ENCODE measurements around the gene MS4A10.
"Not testable (repeated sequence)": the region's sequence is repeated elsewhere in the genome, so short reads cannot be mapped to it uniquely, and the experiment has no call there.

Gene MS4A10

DNA sequence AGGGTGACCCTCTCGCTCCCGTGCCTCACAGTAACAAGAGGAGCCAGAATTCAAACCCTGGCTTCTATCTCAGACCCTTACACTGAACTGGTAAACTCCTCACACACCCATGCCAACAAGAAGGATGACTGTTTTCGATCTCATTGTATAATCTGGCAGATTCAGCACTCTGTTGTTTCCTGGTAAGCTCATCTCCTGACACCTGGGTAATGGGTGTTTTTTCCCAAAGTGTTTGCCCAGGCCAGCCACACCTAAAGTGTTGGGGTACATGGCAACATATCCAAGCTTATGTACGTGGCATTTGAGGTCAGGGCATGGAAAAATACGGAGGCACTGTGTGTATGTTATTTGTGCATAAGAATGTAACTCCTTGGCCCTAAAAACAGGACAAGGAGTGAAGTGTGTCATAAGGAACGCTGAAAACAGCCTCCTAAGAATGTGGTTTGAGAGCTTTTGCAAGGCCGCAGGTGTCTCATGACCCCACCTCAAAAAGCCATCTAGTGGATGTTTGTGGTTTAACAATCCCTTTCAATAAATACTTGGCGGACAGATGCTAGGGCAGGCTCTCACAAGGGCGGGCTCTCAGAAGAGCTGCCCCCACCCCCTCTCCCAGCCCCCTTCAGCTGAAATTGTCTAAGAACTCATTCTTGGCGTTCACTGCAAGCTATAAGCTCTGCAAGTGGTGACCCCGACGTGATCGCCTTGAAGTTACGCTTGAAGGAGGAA lies 28.7 kb upstream of the MS4A10 start, which contains the start of gene MS4A15:
MS4A15 (plus strand) TSS at position 561 of the 726 bp plus-strand sequence. CDS start 6,867 bp downstream, outside the sequence.
- H3K4me1 ChIP-seq (ENCODE audit: insufficient read depth, low read length): no peaks in the 10 kb centered on the region
- H3K9me3 ChIP-seq (ENCODE audit: insufficient read depth, low read depth, low read length): no peaks in the 10 kb centered on the region
- H3K27ac ChIP-seq (ENCODE audit: low read depth, low read length): no peak within 1 kb of the TSS
- no peaks in the 10 kb centered on the region for H3K36me3 ChIP-seq (ENCODE audit: insufficient read depth, low read length)
- no peak within 1 kb of the TSS for H3K9ac ChIP-seq (ENCODE audit: low read depth, low read length)
- WGBS: 67% methylated on average over 14 of the region's 14 CpGs
- no peak within 1 kb of the TSS for H3K4me3 ChIP-seq (ENCODE audit: low read length)
- no peaks in the 10 kb centered on the region for H3K27me3 ChIP-seq (ENCODE audit: insufficient read depth, low read length)

DNA sequence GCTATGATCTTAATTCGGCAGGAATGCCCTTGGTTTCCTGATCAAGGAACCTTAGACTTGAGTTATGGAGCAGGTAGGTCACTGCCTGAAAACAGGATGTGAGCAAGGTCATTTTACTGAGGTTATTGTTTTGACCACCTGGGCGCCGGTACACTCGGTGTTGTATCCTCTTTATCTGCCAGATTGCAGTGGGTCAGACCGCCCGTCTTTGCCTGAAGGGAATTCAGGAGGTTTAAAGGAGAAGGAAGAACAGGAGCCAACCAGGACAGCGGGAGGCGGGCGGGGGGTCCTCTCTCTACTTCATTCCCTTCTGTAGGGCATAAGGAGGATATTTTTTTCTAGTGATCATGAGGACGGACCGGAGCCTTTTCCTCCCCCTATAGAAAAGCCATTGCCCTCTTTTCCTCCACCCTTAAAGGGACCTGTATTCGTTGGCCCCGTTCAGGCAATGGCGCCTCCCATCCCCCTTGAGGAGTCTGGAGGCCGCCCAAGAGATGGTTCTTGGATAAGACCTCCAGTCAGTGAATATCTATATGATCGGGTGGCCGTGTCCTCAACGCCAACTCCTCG lies 27.8 kb upstream of the MS4A10 start:
- Histone ChIP-seq H3K4me3 (ENCODE audit: low read length) (no peak overlapping the region), H3K27ac (ENCODE audit: low read depth, low read length) (no peak overlapping the region), H3K36me3 (ENCODE audit: insufficient read depth, low read length) (no peaks in the 10 kb centered on the region), H3K27me3 (ENCODE audit: insufficient read depth, low read length) (no peaks in the 10 kb centered on the region), H3K9me3 (ENCODE audit: insufficient read depth, low read depth, low read length) (no peaks in the 10 kb centered on the region), H3K9ac (ENCODE audit: low read depth, low read length) (no peak overlapping the region), H3K4me1 (ENCODE audit: insufficient read depth, low read length) (no peaks in the 10 kb centered on the region)
- 94% methylated on average over 16 of the region's 19 CpGs for WGBS

DNA sequence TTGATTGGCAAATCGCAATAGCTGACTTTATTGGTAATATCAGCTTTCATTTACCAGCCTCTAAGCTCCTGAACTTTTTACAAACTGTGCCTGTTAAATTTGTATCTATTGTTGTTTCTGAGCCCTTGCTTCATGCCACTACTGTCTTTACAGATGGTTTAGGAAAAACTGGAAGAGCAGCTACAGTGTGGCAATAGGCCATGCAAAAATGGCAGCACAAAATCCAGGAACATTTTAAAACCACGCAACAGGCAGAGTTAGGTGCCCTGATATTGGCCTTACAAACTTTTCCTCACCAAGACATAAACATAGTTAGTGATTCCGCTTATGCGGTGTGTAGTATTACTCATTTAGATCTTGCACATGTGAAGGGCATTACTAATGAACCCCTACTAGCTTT lies 26.5 kb upstream of the MS4A10 start:
- not testable (repeated sequence) for H3K4me3 ChIP-seq (ENCODE audit: low read length); H3K27ac ChIP-seq (ENCODE audit: low read depth, low read length); H3K36me3 ChIP-seq (ENCODE audit: insufficient read depth, low read length); H3K4me1 ChIP-seq (ENCODE audit: insufficient read depth, low read length); H3K27me3 ChIP-seq (ENCODE audit: insufficient read depth, low read length); H3K9me3 ChIP-seq (ENCODE audit: insufficient read depth, low read depth, low read length); H3K9ac ChIP-seq (ENCODE audit: low read depth, low read length)
- WGBS: 97% methylated on average over 4 of the region's 4 CpGs

DNA sequence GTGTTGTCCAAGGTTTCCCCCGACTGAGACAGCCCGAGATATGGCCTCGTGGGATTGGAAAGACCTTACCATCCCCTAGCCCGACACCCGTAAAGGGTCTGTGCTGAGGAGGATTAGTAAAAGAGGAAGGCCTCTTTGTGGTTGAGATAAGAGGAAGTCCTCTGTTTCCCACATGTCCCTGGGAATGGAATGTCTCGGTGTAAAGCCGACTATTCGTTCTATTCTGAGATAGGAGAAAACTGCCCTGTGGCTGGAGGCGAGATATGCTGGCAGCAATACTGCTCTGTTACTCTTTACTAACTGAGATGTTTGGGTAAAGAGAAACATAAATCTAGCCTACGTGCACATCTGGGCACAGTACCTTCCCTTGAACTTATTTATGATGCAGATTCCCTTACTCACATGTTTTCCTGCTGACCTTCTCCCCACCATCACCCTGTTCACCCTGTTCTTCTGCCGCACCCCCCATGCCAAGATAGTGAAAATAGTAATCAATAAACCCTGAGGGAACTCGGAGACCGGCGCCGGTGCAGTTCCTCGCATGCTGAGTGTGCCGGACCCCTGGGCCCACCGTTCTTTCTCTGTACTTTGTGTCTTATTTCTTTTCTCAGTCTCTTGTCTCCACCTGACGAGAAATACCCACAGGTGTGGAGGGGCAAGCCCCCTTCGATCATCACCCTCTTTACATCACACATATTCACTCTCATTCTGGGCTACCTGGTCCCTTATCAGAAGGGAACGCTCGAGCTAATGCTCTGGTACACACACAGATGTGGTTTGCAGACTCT lies 25.5 kb upstream of the MS4A10 start:
- H3K27ac ChIP-seq (ENCODE audit: low read depth, low read length); H3K9ac ChIP-seq (ENCODE audit: low read depth, low read length); H3K27me3 ChIP-seq (ENCODE audit: insufficient read depth, low read length); H3K4me3 ChIP-seq (ENCODE audit: low read length); H3K36me3 ChIP-seq (ENCODE audit: insufficient read depth, low read length); H3K4me1 ChIP-seq (ENCODE audit: insufficient read depth, low read length); H3K9me3 ChIP-seq (ENCODE audit: insufficient read depth, low read depth, low read length): not testable (repeated sequence)
- WGBS: 92% methylated on average over 22 of the region's 22 CpGs

DNA sequence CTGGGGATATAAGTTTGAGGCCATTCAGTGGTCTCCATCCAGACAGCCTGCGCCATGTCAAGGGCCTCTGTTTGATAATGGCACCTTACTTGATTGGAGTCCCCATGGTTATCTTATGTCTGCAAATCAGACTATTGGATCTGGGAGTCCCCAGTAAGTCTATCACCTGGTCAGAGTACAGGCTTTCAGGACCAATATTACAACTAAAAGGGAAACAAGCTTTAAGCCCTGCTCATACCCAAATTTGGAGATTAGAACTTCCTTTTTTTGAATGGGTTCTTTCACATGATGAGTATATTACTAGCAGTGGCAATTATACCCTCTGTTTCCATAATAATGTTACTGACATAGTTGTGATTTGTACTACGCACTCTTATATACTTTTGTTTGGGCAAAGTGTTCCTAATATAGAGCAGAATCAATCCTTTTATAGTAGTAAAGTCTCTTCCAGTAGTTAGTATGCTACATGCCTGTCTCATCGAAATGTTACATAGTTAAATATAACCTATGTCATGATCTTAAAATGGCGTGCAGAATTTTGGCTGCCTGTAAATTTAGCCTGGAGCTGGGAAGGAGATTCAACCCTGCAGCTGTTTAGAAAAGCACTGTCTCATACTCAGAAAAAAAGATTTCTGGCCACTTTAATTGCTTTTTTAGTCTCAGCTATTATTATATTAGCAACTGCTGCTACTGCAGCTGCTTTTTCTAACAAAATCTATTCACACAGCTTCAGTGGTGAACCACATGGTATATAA lies 23.5 kb upstream of the MS4A10 start:
- H3K9ac ChIP-seq (ENCODE audit: low read depth, low read length): no peak overlapping the region
- no peaks in the 10 kb centered on the region for H3K36me3 ChIP-seq (ENCODE audit: insufficient read depth, low read length)
- no peaks in the 10 kb centered on the region for H3K4me1 ChIP-seq (ENCODE audit: insufficient read depth, low read length)
- H3K4me3 ChIP-seq (ENCODE audit: low read length): no peak overlapping the region
- H3K9me3 ChIP-seq (ENCODE audit: insufficient read depth, low read depth, low read length): no peaks in the 10 kb centered on the region
- no peaks in the 10 kb centered on the region for H3K27me3 ChIP-seq (ENCODE audit: insufficient read depth, low read length)
- H3K27ac ChIP-seq (ENCODE audit: low read depth, low read length): no peak overlapping the region
- 98% methylated on average over 2 of the region's 4 CpGs for WGBS

- WGBS: 64% methylated on average over 11 of the region's 11 CpGs
- H3K4me3 ChIP-seq (ENCODE audit: low read length): no peak overlapping the region
- no peak overlapping the region for H3K27ac ChIP-seq (ENCODE audit: low read depth, low read length)
- no peak overlapping the region for H3K9ac ChIP-seq (ENCODE audit: low read depth, low read length)
- H3K27me3 ChIP-seq (ENCODE audit: insufficient read depth, low read length): 0 out of 2 replicates have a peak, but pooled peaks cover 3% of the 10 kb centered on the region
- H3K36me3 ChIP-seq (ENCODE audit: insufficient read depth, low read length): no peaks in the 10 kb centered on the region
- no peaks in the 10 kb centered on the region for H3K9me3 ChIP-seq (ENCODE audit: insufficient read depth, low read depth, low read length)
- H3K4me1 ChIP-seq (ENCODE audit: insufficient read depth, low read length): no peaks in the 10 kb centered on the region
Observed at GRCh38 chr11:60762851-60763691, 22.1 kb upstream of the MS4A10 start.

- H3K36me3 ChIP-seq (ENCODE audit: insufficient read depth, low read length): no peaks in the 10 kb centered on the region
- 0 out of 2 replicates have a peak, but pooled peaks cover 3% of the 10 kb centered on the region for H3K27me3 ChIP-seq (ENCODE audit: insufficient read depth, low read length)
- no peaks in the 10 kb centered on the region for H3K4me1 ChIP-seq (ENCODE audit: insufficient read depth, low read length)
- no peak overlapping the region for H3K9ac ChIP-seq (ENCODE audit: low read depth, low read length)
- H3K4me3 ChIP-seq (ENCODE audit: low read length): no peak overlapping the region
- no peaks in the 10 kb centered on the region for H3K9me3 ChIP-seq (ENCODE audit: insufficient read depth, low read depth, low read length)
- H3K27ac ChIP-seq (ENCODE audit: low read depth, low read length): no peak overlapping the region
- 92% methylated on average over 11 of the region's 11 CpGs for WGBS
Observed at GRCh38 chr11:60763692-60764369, 21.3 kb upstream of the MS4A10 start.

GRCh38 chr11:60764879-60765278 lies 20.3 kb upstream of the MS4A10 start:
- 89% methylated on average over 1 of the region's 1 CpG for WGBS
- Histone ChIP-seq H3K27me3 (ENCODE audit: insufficient read depth, low read length) (0 out of 2 replicates have a peak, but pooled peaks cover 3% of the 10 kb centered on the region), H3K36me3 (ENCODE audit: insufficient read depth, low read length) (no peaks in the 10 kb centered on the region), H3K9me3 (ENCODE audit: insufficient read depth, low read depth, low read length) (no peaks in the 10 kb centered on the region), H3K27ac (ENCODE audit: low read depth, low read length) (no peak overlapping the region), H3K4me3 (ENCODE audit: low read length) (no peak overlapping the region), H3K9ac (ENCODE audit: low read depth, low read length) (no peak overlapping the region), H3K4me1 (ENCODE audit: insufficient read depth, low read length) (no peaks in the 10 kb centered on the region)

GRCh38 chr11:60765355-60765754 lies 19.8 kb upstream of the MS4A10 start:
- WGBS: 96% methylated on average over 5 of the region's 5 CpGs

DNA sequence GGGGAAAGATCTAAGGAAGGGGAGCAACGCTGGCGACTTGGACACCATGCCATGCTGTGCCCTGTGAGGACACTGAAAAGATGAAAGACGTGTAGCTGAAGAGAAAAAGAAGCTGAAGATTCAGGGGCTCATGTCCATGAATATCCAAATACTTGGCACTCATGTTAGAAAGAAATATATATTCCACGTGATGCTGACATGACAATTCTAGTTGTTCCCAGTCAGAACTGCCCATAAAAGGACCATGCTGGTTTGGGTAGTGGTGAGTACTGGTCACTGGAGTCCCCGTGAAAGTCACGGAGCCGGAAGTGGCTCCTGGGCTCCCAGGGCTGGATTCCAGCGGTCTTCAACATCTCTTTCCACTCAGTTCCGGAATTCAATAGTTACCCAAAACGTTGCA lies 18.6 kb upstream of the MS4A10 start:
- H3K27me3 ChIP-seq (ENCODE audit: insufficient read depth, low read length): 0 out of 2 replicates have a peak, but pooled peaks cover 3% of the 10 kb centered on the region

More at GRCh38 chr11:60765355-60765754, 19.8 kb upstream of the MS4A10 start:
- no peak overlapping the region for H3K27ac ChIP-seq (ENCODE audit: low read depth, low read length)
- H3K9ac ChIP-seq (ENCODE audit: low read depth, low read length): no peak overlapping the region
- H3K36me3 ChIP-seq (ENCODE audit: insufficient read depth, low read length): no peaks in the 10 kb centered on the region
- H3K9me3 ChIP-seq (ENCODE audit: insufficient read depth, low read depth, low read length): no peaks in the 10 kb centered on the region
- H3K4me3 ChIP-seq (ENCODE audit: low read length): no peak overlapping the region
- 0 out of 2 replicates have a peak, but pooled peaks cover 3% of the 10 kb centered on the region for H3K27me3 ChIP-seq (ENCODE audit: insufficient read depth, low read length)
- H3K4me1 ChIP-seq (ENCODE audit: insufficient read depth, low read length): no peaks in the 10 kb centered on the region

More for the DNA sequence above, 18.6 kb upstream of the MS4A10 start:
- no peaks in the 10 kb centered on the region for H3K36me3 ChIP-seq (ENCODE audit: insufficient read depth, low read length)
- no peaks in the 10 kb centered on the region for H3K4me1 ChIP-seq (ENCODE audit: insufficient read depth, low read length)
- no peak overlapping the region for H3K27ac ChIP-seq (ENCODE audit: low read depth, low read length)
- H3K9ac ChIP-seq (ENCODE audit: low read depth, low read length): no peak overlapping the region
- no peaks in the 10 kb centered on the region for H3K9me3 ChIP-seq (ENCODE audit: insufficient read depth, low read depth, low read length)
- 95% methylated on average over 10 of the region's 10 CpGs for WGBS
- H3K4me3 ChIP-seq (ENCODE audit: low read length): no peak overlapping the region

Measured in HUES64 (cell line).